GM19468 (cell line): ENCODE results near the gene EFR3B.

Experiments used
- ATAC-seq: cut with Tn5 transposase; IDR thresholded peaks from one replicate; pipeline ENCODE4 v1.9.1; 2021; ENCODE audit warnings: mild to moderate bottlenecking, moderate library complexity, moderate number of reproducible peaks; ENCODE audit not compliant: unreplicated experiment; ENCODE audit errors: extremely low read depth

EFR3B gene

GRCh38 chr2:25065768-25066167 lies 23.9 kb downstream of the EFR3B start:
- ATAC-seq: no peak

GRCh38 chr2:25066455-25066854 lies 24.6 kb downstream of the EFR3B start:
- no peak for ATAC-seq

GRCh38 chr2:25068217-25068616 lies 26.3 kb downstream of the EFR3B start:
- ATAC-seq: no peak

GRCh38 chr2:25071966-25072365 lies 30.1 kb downstream of the EFR3B start:
- no peak for ATAC-seq

GRCh38 chr2:25072606-25073005 lies 30.7 kb downstream of the EFR3B start:
- no peak for ATAC-seq

- ATAC-seq: no peak
Observed at GRCh38 chr2:25073025-25073424, 31.1 kb downstream of the EFR3B start.

- no peak for ATAC-seq
Observed at GRCh38 chr2:25073914-25074313, 32.0 kb downstream of the EFR3B start.

- no peak for ATAC-seq
Observed at GRCh38 chr2:25074826-25075225, 33.0 kb downstream of the EFR3B start.

GRCh38 chr2:25076749-25077148 lies 34.9 kb downstream of the EFR3B start:
- ATAC-seq: no peak

GRCh38 chr2:25077789-25078169 lies 35.9 kb downstream of the EFR3B start:
- no peak for ATAC-seq

GRCh38 chr2:25078170-25079049 lies 36.5 kb downstream of the EFR3B start:
- no peak for ATAC-seq

- no peak for ATAC-seq
Observed at GRCh38 chr2:25079050-25079635, 37.3 kb downstream of the EFR3B start.

- no peak for ATAC-seq
Observed at GRCh38 chr2:25081237-25081790, 39.4 kb downstream of the EFR3B start.

GRCh38 chr2:25082002-25082622 lies 40.2 kb downstream of the EFR3B start:
- ATAC-seq: no peak

- no peak for ATAC-seq
Observed at GRCh38 chr2:25085761-25086560, 44.1 kb downstream of the EFR3B start.

GRCh38 chr2:25088817-25089516 lies 47.1 kb downstream of the EFR3B start:
- no peak for ATAC-seq

- no peak for ATAC-seq
Observed at GRCh38 chr2:25089605-25090315, 47.9 kb downstream of the EFR3B start.

GRCh38 chr2:25090801-25091200 lies 48.9 kb downstream of the EFR3B start:
- no peak for ATAC-seq

- ATAC-seq: no peak
Observed at GRCh38 chr2:25091265-25091664, 49.4 kb downstream of the EFR3B start.
